GM12872 (cell line): ENCODE data around the gene ZNF503.

ENCODE experiments used
- CTCF ChIP-seq: IDR thresholded peaks from 3 replicates; pipeline ENCODE4 v1.5.1; 2011; ENCODE audit warnings: low read depth, mild to moderate bottlenecking, low read length, moderate library complexity; ENCODE audit not compliant: insufficient read depth

The ZNF503 gene

GRCh38 chr10:75395932-75396630, 5.5 kb downstream of the ZNF503 start:
- no peak for TF ChIP-seq CTCF

DNA sequence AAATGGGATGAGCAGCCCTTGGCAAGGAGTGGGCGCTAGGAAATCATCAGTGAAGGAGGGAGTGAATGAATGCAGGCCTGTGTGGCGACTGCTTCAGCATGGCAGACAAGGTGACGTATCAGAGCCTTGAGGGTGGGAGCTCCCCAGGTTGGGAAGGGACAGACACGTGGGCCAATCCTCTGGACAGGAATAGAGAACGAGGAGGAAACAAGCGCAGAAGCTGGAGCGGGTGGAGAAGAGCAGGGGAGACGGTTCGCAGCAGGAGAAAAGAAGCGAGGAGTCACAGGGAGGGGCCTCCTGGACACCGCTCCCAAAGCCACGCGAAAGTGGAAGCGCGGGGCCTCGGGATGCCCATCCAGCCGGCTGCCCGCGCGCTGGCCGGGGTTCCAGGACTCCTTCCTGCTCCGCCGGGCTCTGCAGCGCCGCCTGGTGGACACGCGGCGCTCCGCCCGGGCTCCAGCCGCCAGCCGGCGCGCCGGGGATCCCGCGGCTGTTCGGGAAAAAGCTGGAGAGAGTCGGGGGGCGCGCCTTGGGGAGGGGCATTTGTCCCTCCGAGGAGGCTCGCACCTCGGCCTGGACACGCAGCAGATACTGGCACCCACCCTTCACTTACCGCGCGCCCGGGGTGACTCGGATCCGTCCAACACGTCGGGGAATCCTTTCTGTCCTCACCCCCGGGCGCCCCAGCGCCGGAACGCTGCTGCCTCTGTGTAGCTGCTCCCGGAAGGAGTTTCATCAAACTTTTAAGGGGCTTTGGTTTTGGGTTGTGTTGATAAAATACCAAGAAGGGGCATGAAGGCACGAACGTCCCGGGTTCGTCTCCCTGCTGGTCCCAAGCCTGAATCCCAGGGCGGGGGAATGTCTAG, 6.3 kb downstream of the ZNF503 start:
- peak; percentile 65; the same call in 2 of the 3 replicates for TF ChIP-seq CTCF

DNA sequence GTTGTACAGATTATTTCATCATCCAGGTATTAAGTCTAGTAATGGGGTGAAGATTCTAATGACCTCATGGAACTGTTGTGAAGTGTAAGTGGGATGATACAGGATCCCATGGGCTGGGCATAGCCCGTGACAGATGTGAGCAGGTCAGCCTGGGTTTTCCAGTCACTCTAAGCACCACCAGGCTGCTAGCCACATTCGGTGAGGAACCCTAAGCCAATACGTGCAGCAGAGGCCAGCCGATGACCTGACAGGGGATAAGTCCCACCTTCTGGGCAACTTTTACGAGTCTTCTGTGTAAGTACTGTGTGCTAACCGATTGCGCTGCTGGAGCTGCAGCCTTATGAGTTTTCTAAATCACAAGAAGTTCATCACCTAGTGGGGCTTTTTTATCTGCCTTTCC, 7.3 kb downstream of the ZNF503 start:
- no peak for TF ChIP-seq CTCF

DNA sequence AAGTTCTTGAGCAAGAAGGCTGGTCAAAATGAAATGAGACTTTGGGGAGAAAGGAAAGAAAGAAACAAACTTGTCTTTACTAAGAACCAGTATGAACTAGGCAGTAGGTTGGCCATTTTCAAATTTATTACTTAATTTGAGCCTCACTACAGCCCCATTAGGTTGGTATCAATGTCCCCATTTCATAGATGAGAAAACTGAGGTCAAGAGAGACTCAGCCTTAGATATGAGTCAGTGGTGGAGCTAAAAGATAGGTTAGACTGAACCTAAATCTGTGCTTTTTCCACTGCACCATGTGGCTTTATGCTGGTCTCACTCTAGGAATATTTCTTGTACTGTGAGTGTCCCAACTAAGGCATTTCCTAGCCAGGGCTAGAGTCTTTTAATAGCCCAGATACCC, 8.8 kb downstream of the ZNF503 start:
- no peak for TF ChIP-seq CTCF

DNA sequence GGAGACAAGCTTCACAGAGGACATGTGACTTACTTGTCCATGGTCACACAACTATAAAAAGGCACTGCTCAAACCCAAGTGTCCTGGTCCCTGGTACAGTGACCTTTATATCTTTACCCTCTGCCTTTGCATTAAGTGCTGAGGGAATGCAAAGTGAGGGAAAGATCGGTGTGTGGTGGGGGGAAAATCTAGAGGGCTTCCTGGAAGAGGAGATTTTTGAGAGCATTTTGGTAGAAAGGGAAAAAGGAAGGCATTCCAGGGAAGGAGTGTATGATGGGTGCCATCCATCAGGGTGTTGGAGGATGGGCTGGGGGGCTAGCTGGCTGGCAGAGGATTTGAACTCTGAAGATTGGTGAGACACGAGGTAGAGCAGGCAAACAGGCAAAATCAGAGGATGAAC, 9.3 kb downstream of the ZNF503 start:
- no peak for TF ChIP-seq CTCF

DNA sequence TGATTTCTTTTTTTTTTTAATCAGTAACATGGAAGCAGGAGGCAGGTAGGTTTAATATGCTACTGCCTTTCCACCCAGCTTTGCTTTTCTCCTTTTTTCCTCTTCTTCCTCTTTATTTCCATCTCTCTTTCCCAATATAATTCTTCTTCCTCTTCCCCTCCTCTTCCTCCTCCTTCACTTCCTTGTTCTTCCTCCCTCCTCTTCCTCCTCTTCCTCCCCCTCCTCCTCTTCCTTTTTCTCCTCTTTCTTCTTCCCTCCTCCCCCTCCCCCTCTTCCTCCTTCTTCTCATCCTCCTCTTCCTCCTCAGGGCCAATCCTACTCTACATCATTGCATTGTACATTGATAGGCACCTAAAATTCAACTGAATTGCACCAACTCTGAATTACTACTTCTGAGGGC, 11.4 kb downstream of the ZNF503 start:
- TF ChIP-seq CTCF: no peak

GRCh38 chr10:75388082-75388481, 13.5 kb downstream of the ZNF503 start:
- TF ChIP-seq CTCF: no peak
